ENCODE measurements around the gene HARS2. TPM values are rescaled to one million over a fixed set of nuclear protein-coding genes. Genes with fewer than 3 reads are reported as not detected.
A peak's percentile ranks its signal among the peaks of the same experiment; 100 is the strongest.

Gene HARS2
- total RNA-seq, 2 donors from 2014 or later, result 13.7 to 23.7 TPM

DNA sequence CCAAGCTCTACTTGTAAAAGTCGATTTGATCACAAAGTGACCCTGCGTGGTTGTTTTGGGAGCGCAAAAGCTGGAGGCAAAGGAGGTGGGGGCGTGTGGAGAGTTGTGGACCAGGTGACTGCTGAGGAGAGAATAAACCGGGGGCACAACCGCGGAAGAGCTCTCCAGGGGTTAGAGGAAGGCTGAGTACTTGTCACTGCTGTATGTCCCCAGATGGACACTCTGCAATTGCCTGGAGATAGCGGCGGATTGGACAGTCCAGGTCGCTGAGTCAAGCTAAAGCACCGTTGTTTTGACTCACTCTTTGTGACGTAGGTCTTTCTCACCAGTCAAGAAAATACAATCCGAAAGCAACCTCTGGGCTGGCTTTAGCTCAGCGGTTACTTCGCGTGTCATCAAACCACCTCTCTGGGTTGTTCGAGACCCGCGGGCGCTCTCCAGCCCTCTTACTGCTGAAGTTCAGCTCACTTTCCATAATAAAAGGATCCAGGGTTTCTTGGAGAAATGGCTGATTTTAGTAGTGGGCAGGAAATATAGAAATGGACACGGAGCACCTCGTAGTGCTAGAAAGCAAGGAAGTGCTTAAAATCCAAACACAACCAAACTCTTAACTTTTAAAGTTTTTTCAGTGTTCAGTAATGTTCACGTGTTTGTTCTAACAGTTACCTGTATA, 34.7 kb downstream of the HARS2 start:
- Histone ChIP-seq H3K27me3 (no peaks in the 10 kb centered on the region), H3K4me3 (no peak overlapping the region)

DNA sequence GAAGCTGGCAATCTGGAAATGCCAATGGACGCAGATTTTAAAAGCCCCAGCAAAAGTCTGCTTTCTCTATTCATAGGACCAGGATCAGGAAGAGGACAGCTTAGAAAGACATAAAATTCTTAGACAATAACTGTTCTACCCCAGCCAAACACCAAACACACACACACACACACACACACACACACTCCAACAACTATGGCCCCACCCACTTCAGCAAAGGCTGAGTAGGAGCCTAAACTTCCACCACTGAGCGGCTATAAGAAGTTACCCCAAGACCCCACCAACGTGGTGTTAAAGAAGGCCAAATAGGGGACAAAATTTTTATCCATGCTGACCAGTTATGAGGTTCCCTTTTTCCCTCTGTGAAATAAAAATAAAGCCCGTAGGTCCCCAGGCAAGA, 41.8 kb downstream of the HARS2 start:
- no peaks in the 10 kb centered on the region for H3K27me3 ChIP-seq
- TF ChIP-seq, protein P1, sequence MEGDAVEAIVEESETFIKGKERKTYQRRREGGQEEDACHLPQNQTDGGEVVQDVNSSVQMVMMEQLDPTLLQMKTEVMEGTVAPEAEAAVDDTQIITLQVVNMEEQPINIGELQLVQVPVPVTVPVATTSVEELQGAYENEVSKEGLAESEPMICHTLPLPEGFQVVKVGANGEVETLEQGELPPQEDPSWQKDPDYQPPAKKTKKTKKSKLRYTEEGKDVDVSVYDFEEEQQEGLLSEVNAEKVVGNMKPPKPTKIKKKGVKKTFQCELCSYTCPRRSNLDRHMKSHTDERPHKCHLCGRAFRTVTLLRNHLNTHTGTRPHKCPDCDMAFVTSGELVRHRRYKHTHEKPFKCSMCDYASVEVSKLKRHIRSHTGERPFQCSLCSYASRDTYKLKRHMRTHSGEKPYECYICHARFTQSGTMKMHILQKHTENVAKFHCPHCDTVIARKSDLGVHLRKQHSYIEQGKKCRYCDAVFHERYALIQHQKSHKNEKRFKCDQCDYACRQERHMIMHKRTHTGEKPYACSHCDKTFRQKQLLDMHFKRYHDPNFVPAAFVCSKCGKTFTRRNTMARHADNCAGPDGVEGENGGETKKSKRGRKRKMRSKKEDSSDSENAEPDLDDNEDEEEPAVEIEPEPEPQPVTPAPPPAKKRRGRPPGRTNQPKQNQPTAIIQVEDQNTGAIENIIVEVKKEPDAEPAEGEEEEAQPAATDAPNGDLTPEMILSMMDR (IDR thresholded peaks at IDR 0.05), result no peak
- no peak for TF ChIP-seq POLR2A (IDR thresholded peaks at IDR 0.05)
- no peak overlapping the region for H3K27ac ChIP-seq
- no peaks in the 10 kb centered on the region for H3K36me3 ChIP-seq (replicated peaks in 1 of 2; ENCODE audit: insufficient read depth in 1 of 2, low read depth in 2 of 2)
- intact Hi-C loops (cut with DNase I), result no loop called here
- no peak overlapping the region for H3K4me3 ChIP-seq
- H3K4me1 ChIP-seq, result no peaks in the 10 kb centered on the region
- H3K9me3 ChIP-seq, result no peaks in the 10 kb centered on the region
- WGBS, 2 donors, result 41 to 43% methylated on average over 4 of the region's 4 CpGs
- DNase-seq (no peak), ATAC-seq (no peak)

More for the DNA sequence above, 34.7 kb downstream of the HARS2 start:
- no peaks in the 10 kb centered on the region for H3K36me3 ChIP-seq (replicated peaks in 1 of 2; ENCODE audit: insufficient read depth in 1 of 2, low read depth in 2 of 2)
- intact Hi-C loops (cut with DNase I), result loop anchor here (10.0 kb wide), 1 partner anchor 351 kb away; no protein-coding TSS in a partner anchor
- no peak for TF ChIP-seq POLR2A (IDR thresholded peaks at IDR 0.05)
- TF ChIP-seq, protein P1 (IDR thresholded peaks at IDR 0.05), result no peak
- ATAC-seq (peak; percentile 97), DNase-seq (peak; percentile 81 to 88 (median 82))
- WGBS, 2 donors, result 4 to 7% methylated on average over 18 to 23 of the region's 23 CpGs
- no peaks in the 10 kb centered on the region for H3K4me1 ChIP-seq
- no peak overlapping the region for H3K27ac ChIP-seq
- H3K9me3 ChIP-seq, result no peaks in the 10 kb centered on the region

DNA sequence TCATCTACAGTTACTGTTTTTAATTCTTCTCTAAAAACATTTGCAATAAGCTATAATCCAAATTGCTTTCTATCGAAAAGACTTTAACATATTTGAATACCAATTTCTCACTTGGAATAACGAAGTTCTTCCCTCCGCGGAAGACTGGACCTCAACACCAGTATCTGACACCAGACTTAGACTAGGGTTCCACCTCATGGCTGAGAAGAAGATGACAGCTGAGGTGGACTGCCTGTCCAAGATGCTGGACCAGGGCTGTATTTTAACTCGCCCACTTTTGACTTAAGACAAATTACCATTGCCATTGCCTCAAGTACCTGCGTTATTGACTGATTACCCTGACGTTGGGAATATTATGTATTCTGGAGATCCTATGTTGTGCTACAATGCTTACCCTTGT, 43.1 kb downstream of the HARS2 start:
- no peak for ATAC-seq
- peak in 1 of 4 donors; percentile 44 for DNase-seq
- Histone ChIP-seq H3K9me3 (no peaks in the 10 kb centered on the region), H3K36me3 (replicated peaks in 1 of 2; ENCODE audit: insufficient read depth in 1 of 2, low read depth in 2 of 2) (no peaks in the 10 kb centered on the region), H3K27me3 (no peaks in the 10 kb centered on the region), H3K4me3 (no peak overlapping the region), H3K27ac (no peak overlapping the region), H3K4me1 (no peaks in the 10 kb centered on the region)
- WGBS, 2 donors, result 41 to 44% methylated on average over 7 of the region's 7 CpGs
- TF ChIP-seq, protein P1 (IDR thresholded peaks at IDR 0.05), result peak in 6 of 7 experiments; percentile 6 to 52 (median 36)
- no peak for TF ChIP-seq POLR2A (IDR thresholded peaks at IDR 0.05)
- intact Hi-C loops (cut with DNase I), result no loop called here

DNA sequence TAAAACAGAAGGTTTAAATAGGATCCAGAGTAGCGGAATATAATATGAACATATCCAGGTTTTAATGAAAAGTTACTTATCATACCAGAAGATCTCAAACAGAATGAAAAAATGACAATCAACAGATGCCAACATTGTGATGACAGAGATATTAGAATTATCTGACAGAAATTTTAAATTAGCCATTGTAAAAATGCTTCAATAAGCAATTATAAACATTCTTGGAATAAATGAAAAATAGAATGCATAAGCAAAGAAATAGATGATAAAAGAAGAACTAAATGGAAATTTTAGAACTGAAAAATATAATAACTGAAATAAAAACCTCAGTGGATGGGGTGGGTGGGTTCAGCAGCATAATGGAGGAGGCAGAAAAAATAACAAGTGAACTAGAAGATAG, 46.2 kb downstream of the HARS2 start:
- no peak for TF ChIP-seq POLR2A (IDR thresholded peaks at IDR 0.05)
- TF ChIP-seq, protein P1 (IDR thresholded peaks at IDR 0.05), result no peak
- no peaks in the 10 kb centered on the region for H3K9me3 ChIP-seq
- no peak for ATAC-seq
- H3K36me3 ChIP-seq (replicated peaks in 1 of 2; ENCODE audit: insufficient read depth in 1 of 2, low read depth in 2 of 2), result no peaks in the 10 kb centered on the region
- no peak for DNase-seq
- H3K4me3 ChIP-seq, result no peak overlapping the region
- no peaks in the 10 kb centered on the region for H3K27me3 ChIP-seq
- no peaks in the 10 kb centered on the region for H3K4me1 ChIP-seq
- WGBS, 2 donors, result 57 to 84% methylated on average over 1 of the region's 1 CpG
- no peak overlapping the region for H3K27ac ChIP-seq
- intact Hi-C loops (cut with DNase I), result no loop called here

DNA sequence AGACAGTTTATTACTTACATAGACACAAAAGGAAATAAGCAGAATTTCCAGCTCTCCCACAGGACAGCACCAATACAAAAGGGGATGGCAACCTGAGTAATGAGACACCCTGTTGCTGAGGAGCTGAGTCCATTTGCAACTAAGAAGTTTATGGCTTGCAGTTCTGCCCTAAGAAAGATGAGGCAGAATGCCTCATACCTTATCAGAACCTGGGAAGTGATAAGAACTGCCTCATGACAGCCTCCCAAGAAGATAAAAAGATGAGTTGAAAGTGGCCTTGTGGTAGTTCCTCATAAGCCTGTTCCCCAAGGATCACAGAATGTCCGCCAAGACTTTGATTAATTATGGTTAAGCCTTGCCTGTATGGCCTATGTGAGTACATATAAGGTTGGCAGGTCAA, 50.7 kb downstream of the HARS2 start:
- no peaks in the 10 kb centered on the region for H3K4me1 ChIP-seq
- no peak overlapping the region for H3K4me3 ChIP-seq
- no peaks in the 10 kb centered on the region for H3K36me3 ChIP-seq (replicated peaks in 1 of 2; ENCODE audit: insufficient read depth in 1 of 2, low read depth in 2 of 2)
- H3K27me3 ChIP-seq, result no peaks in the 10 kb centered on the region
- intact Hi-C loops (cut with DNase I), result no loop called here
- 64 to 69% methylated on average over 1 of the region's 1 CpG for WGBS, 2 donors
- no peak for ATAC-seq
- no peaks in the 10 kb centered on the region for H3K9me3 ChIP-seq
- TF ChIP-seq, protein P1 (IDR thresholded peaks at IDR 0.05), result no peak
- TF ChIP-seq POLR2A (IDR thresholded peaks at IDR 0.05), result no peak
- no peak for DNase-seq
- H3K27ac ChIP-seq, result no peak overlapping the region

Data from body of pancreas (tissue), 4 donors.